ENCODE measurements around the gene FAF2.
"Not testable (repeated sequence)": the region's sequence is repeated elsewhere in the genome, so short reads cannot be mapped to it uniquely, and the experiment has no call there.

Gene FAF2, protein sequence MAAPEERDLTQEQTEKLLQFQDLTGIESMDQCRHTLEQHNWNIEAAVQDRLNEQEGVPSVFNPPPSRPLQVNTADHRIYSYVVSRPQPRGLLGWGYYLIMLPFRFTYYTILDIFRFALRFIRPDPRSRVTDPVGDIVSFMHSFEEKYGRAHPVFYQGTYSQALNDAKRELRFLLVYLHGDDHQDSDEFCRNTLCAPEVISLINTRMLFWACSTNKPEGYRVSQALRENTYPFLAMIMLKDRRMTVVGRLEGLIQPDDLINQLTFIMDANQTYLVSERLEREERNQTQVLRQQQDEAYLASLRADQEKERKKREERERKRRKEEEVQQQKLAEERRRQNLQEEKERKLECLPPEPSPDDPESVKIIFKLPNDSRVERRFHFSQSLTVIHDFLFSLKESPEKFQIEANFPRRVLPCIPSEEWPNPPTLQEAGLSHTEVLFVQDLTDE

DNA sequence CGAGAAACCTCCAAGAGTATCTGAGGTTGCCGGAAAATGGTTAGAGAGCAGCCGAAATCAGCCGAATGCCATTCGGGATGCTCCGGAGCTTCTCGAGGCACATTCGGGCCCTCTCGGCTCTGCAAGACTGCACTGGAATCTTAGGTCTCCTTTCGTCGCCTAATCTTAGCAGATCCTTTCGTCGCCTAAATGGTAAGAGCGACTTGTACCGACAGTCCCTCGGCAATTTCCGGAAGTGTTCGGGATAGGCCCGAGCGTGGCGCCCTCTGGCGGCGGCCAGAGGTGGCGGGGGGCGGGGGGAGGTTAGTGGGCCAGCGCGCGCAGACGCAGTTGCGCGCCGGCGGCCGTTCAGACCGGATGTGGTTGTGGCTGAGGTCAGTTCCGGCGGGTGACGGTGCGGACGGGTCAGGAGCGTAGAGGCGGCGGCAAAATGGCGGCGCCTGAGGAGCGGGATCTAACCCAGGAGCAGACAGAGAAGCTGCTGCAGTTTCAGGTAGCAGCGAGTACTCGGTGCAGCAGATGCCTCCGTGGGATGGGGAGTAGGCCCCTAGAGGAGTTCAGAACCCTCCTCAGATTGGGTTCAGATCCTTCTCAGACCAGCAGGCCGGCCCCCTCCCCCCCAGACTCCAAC is at the start of gene FAF2:
FAF2 (plus strand) TSS at position 408 of the 631 bp plus-strand sequence; CDS start at position 431, 23 bp downstream.
- H3K9ac ChIP-seq (ENCODE audit: low read length) = peak within 1 kb of the TSS; percentile 99
- H3K4me1 ChIP-seq (ENCODE audit: control insufficient read depth, low read depth, low read length) = peaks cover 8% of the 10 kb centered on the region
- H3K9me3 ChIP-seq (ENCODE audit: control insufficient read depth, low read depth, low read length) = no peaks in the 10 kb centered on the region
- H3K27ac ChIP-seq (ENCODE audit: low read length) = peak within 1 kb of the TSS; percentile 96
- no peaks in the 10 kb centered on the region for H3K27me3 ChIP-seq (ENCODE audit: control insufficient read depth, insufficient read depth, low read length)
- H3K36me3 ChIP-seq (ENCODE audit: control insufficient read depth, low read depth, low read length) = peaks cover 10% of the 10 kb centered on the region
- H3K4me3 ChIP-seq (ENCODE audit: low read length) = peak within 1 kb of the TSS; percentile 100

- no peak overlapping the region for H3K9ac ChIP-seq (ENCODE audit: low read length)
- H3K27ac ChIP-seq (ENCODE audit: low read length) = no peak overlapping the region
- H3K4me1 ChIP-seq (ENCODE audit: control insufficient read depth, low read depth, low read length) = no peaks in the 10 kb centered on the region
- H3K4me3 ChIP-seq (ENCODE audit: low read length) = no peak overlapping the region
- H3K36me3 ChIP-seq (ENCODE audit: control insufficient read depth, low read depth, low read length) = no peaks in the 10 kb centered on the region
- H3K9me3 ChIP-seq (ENCODE audit: control insufficient read depth, low read depth, low read length) = no peaks in the 10 kb centered on the region
- H3K27me3 ChIP-seq (ENCODE audit: control insufficient read depth, insufficient read depth, low read length) = no peaks in the 10 kb centered on the region
These were observed 47.6 kb upstream of the FAF2 start for GRCh38 chr5:176400382-176401156.

GRCh38 chr5:176401281-176402205 is 46.6 kb upstream of the FAF2 start:
- Histone ChIP-seq H3K9me3 (ENCODE audit: control insufficient read depth, low read depth, low read length) (no peaks in the 10 kb centered on the region), H3K4me1 (ENCODE audit: control insufficient read depth, low read depth, low read length) (no peaks in the 10 kb centered on the region), H3K27ac (ENCODE audit: low read length) (no peak overlapping the region), H3K27me3 (ENCODE audit: control insufficient read depth, insufficient read depth, low read length) (no peaks in the 10 kb centered on the region), H3K4me3 (ENCODE audit: low read length) (no peak overlapping the region), H3K9ac (ENCODE audit: low read length) (no peak overlapping the region), H3K36me3 (ENCODE audit: control insufficient read depth, low read depth, low read length) (no peaks in the 10 kb centered on the region)

GRCh38 chr5:176405656-176406435 is 42.3 kb upstream of the FAF2 start:
- no peaks in the 10 kb centered on the region for H3K9me3 ChIP-seq (ENCODE audit: control insufficient read depth, low read depth, low read length)
- no peak overlapping the region for H3K27ac ChIP-seq (ENCODE audit: low read length)
- no peaks in the 10 kb centered on the region for H3K36me3 ChIP-seq (ENCODE audit: control insufficient read depth, low read depth, low read length)
- H3K27me3 ChIP-seq (ENCODE audit: control insufficient read depth, insufficient read depth, low read length) = no peaks in the 10 kb centered on the region
- no peak overlapping the region for H3K9ac ChIP-seq (ENCODE audit: low read length)
- no peak overlapping the region for H3K4me3 ChIP-seq (ENCODE audit: low read length)
- no peaks in the 10 kb centered on the region for H3K4me1 ChIP-seq (ENCODE audit: control insufficient read depth, low read depth, low read length)

GRCh38 chr5:176406436-176407052 is 41.6 kb upstream of the FAF2 start:
- H3K4me3 ChIP-seq (ENCODE audit: low read length) = no peak overlapping the region

DNA sequence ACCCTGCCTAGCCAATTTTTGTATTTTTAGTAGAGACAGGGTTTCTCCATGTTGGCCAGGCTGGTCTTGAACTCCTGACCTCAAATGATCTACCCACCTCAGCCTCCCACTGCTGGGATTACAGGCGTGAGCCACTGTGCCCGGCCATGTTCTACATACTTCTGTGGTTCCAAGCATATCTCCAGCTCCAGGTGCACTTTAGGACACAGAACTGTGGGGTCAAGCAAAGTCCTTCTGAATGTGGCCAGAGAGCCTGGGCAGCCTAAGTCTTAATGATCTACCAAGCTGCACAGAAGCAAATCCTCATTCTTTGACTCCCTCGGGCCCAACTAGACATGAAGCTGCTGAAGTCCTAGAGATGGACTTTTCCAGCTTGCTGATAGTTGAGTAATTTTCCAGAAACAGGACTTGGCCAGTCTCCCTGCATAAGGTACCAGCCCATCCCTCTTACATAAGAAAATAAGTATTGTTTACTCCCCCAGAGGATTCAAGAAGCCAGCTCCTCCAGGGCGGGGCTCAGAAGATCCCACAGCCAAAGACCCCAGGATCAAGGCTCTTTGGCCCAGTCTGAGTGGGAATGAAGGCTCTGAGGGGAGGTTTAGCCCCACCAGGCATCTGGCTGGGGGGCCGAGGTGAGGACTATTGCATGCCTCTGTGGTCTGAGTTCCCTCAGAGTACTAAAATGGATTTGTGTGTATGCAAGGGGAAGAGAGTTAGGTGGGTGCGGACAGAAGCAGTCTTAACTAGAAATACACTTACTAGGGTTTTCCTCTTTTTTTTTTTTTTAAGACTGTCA is 40.5 kb upstream of the FAF2 start:
- Histone ChIP-seq H3K27me3 (ENCODE audit: control insufficient read depth, insufficient read depth, low read length) (no peaks in the 10 kb centered on the region), H3K9ac (ENCODE audit: low read length) (no peak overlapping the region), H3K27ac (ENCODE audit: low read length) (no peak overlapping the region), H3K9me3 (ENCODE audit: control insufficient read depth, low read depth, low read length) (no peaks in the 10 kb centered on the region), H3K4me3 (ENCODE audit: low read length) (no peak overlapping the region), H3K4me1 (ENCODE audit: control insufficient read depth, low read depth, low read length) (no peaks in the 10 kb centered on the region), H3K36me3 (ENCODE audit: control insufficient read depth, low read depth, low read length) (no peaks in the 10 kb centered on the region)

More at GRCh38 chr5:176406436-176407052, 41.6 kb upstream of the FAF2 start:
- no peaks in the 10 kb centered on the region for H3K36me3 ChIP-seq (ENCODE audit: control insufficient read depth, low read depth, low read length)
- H3K4me1 ChIP-seq (ENCODE audit: control insufficient read depth, low read depth, low read length) = no peaks in the 10 kb centered on the region
- no peaks in the 10 kb centered on the region for H3K9me3 ChIP-seq (ENCODE audit: control insufficient read depth, low read depth, low read length)
- H3K27ac ChIP-seq (ENCODE audit: low read length) = no peak overlapping the region
- H3K27me3 ChIP-seq (ENCODE audit: control insufficient read depth, insufficient read depth, low read length) = no peaks in the 10 kb centered on the region
- H3K9ac ChIP-seq (ENCODE audit: low read length) = no peak overlapping the region

GRCh38 chr5:176408252-176408573 is 40.0 kb upstream of the FAF2 start:
- not testable (repeated sequence) for H3K27ac ChIP-seq (ENCODE audit: low read length)

GRCh38 chr5:176408590-176408989 is 39.6 kb upstream of the FAF2 start:
- Histone ChIP-seq H3K9ac (ENCODE audit: low read length) (no peak overlapping the region), H3K9me3 (ENCODE audit: control insufficient read depth, low read depth, low read length) (no peaks in the 10 kb centered on the region), H3K27ac (ENCODE audit: low read length) (no peak overlapping the region), H3K36me3 (ENCODE audit: control insufficient read depth, low read depth, low read length) (no peaks in the 10 kb centered on the region), H3K4me3 (ENCODE audit: low read length) (no peak overlapping the region), H3K4me1 (ENCODE audit: control insufficient read depth, low read depth, low read length) (no peaks in the 10 kb centered on the region), H3K27me3 (ENCODE audit: control insufficient read depth, insufficient read depth, low read length) (no peaks in the 10 kb centered on the region)

More at GRCh38 chr5:176408252-176408573, 40.0 kb upstream of the FAF2 start:
- H3K4me1 ChIP-seq (ENCODE audit: control insufficient read depth, low read depth, low read length); H3K9me3 ChIP-seq (ENCODE audit: control insufficient read depth, low read depth, low read length); H3K4me3 ChIP-seq (ENCODE audit: low read length); H3K27me3 ChIP-seq (ENCODE audit: control insufficient read depth, insufficient read depth, low read length); H3K36me3 ChIP-seq (ENCODE audit: control insufficient read depth, low read depth, low read length); H3K9ac ChIP-seq (ENCODE audit: low read length): not testable (repeated sequence)

DNA sequence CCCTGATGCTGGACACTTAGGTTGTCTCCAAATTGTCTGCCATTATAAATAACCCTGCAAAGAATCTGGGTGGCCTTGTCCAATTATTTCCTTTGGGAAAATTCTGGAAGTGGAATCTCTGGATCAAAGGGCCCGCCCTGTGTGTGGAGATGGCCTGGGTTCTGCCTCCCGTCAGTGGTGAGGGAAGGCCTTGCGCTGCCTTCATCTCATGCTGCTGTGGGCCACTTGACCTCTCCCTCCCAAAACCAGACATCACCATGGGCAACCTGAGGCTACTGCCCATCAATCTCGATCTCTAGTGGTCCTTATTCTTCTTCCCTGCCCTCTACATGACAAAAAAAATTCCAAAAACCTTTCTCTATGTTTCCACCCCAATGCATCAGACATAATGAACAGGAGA is 38.4 kb upstream of the FAF2 start:
- Histone ChIP-seq H3K9ac (ENCODE audit: low read length) (no peak overlapping the region), H3K27ac (ENCODE audit: low read length) (no peak overlapping the region), H3K9me3 (ENCODE audit: control insufficient read depth, low read depth, low read length) (no peaks in the 10 kb centered on the region), H3K4me1 (ENCODE audit: control insufficient read depth, low read depth, low read length) (no peaks in the 10 kb centered on the region), H3K27me3 (ENCODE audit: control insufficient read depth, insufficient read depth, low read length) (no peaks in the 10 kb centered on the region), H3K4me3 (ENCODE audit: low read length) (no peak overlapping the region), H3K36me3 (ENCODE audit: control insufficient read depth, low read depth, low read length) (no peaks in the 10 kb centered on the region)

All from iPS-18a (cell line).